Thyroid gland (tissue), 4 donors: Measurements from ENCODE around the gene SIK3. TPM values are rescaled to one million over a fixed set of nuclear protein-coding genes. Genes with fewer than 3 reads are reported as not detected.

ENCODE experiments used
- DNase-seq, 2 donors: peaks; one replicate each; pipeline ENCODE4 v3.0.0-alpha.2; 2019
- H3K27ac ChIP-seq, 3 donors: fragments of 200-600 bp; sonication (generic); 1 replicate in 2 of 3; 2 replicates in 1 of 3; pipeline ENCODE4 v1.5.1; 2016 to 2019; ENCODE audit warnings: mild to moderate bottlenecking in 1 of 3, moderate library complexity in 1 of 3
- H3K27me3 ChIP-seq: fragments of 200-600 bp; sonication (generic); one replicate; pipeline ENCODE4 v1.5.1; 2019
- H3K36me3 ChIP-seq, 2 donors: fragments of 200-600 bp; sonication (generic); one replicate each; pipeline ENCODE4 v1.5.1; 2016 to 2019
- H3K4me1 ChIP-seq, 2 donors: fragments of 200-600 bp; sonication (generic); one replicate each; pipeline ENCODE4 v1.5.1; 2017 to 2019
- H3K4me3 ChIP-seq, 3 donors: fragments of 200-600 bp; sonication (generic); replicated peaks in 1 of 3; 1 replicate in 2 of 3; 2 replicates in 1 of 3; pipeline ENCODE4 v1.5.1; 2016; ENCODE audit warnings: mild to moderate bottlenecking in 1 of 3
- H3K9me3 ChIP-seq: fragments of 200-600 bp; sonication (generic); one replicate; pipeline ENCODE4 v1.5.1; 2017
- POLR2A ChIP-seq, 2 donors: fragments of 450-650 bp; IDR thresholded peaks; one replicate each; pipeline ENCODE4 v1.6.1; 2017; ENCODE audit warnings: antibody characterized with exemption in 2 of 2, mild to moderate bottlenecking in 2 of 2, moderate library complexity in 1 of 2
- WGBS, 2 donors: methylation state at CpG; one replicate each; pipeline ENCODE4 v1.1.5; 2017; 5-methylcytosine and 5-hydroxymethylcytosine counted together
- intact Hi-C: fragments of 100-400 bp; cut with DNase I; formaldehyde crosslinking; loops from one replicate; pipeline ENCODE4 v1.15.1; 2023
- total RNA-seq, 4 donors: library from RNA; depleted of rRNA; stranded (reverse); fragments of >200 nt; gene quantifications; one replicate each; pipeline ENCODE4 v1.2.3, GENCODE V29; 2016
- TF ChIP-seq, protein P1 (sequence below), 6 experiments: fragments of 200-600 bp in 3 of 6; fragments of 450-650 bp in 3 of 6; sonication (generic) in 3 of 6; IDR thresholded peaks; one replicate each; pipeline ENCODE4 v1.5.1; 2016 to 2019; ENCODE audit warnings: antibody characterized with exemption in 6 of 6, mild to moderate bottlenecking in 2 of 6, inconsistent platforms in 1 of 6, moderate library complexity in 1 of 6

The SIK3 gene
- total RNA-seq, 4 donors from 2014 or later = 46.0 to 86.3 (median 71.9) TPM

DNA sequence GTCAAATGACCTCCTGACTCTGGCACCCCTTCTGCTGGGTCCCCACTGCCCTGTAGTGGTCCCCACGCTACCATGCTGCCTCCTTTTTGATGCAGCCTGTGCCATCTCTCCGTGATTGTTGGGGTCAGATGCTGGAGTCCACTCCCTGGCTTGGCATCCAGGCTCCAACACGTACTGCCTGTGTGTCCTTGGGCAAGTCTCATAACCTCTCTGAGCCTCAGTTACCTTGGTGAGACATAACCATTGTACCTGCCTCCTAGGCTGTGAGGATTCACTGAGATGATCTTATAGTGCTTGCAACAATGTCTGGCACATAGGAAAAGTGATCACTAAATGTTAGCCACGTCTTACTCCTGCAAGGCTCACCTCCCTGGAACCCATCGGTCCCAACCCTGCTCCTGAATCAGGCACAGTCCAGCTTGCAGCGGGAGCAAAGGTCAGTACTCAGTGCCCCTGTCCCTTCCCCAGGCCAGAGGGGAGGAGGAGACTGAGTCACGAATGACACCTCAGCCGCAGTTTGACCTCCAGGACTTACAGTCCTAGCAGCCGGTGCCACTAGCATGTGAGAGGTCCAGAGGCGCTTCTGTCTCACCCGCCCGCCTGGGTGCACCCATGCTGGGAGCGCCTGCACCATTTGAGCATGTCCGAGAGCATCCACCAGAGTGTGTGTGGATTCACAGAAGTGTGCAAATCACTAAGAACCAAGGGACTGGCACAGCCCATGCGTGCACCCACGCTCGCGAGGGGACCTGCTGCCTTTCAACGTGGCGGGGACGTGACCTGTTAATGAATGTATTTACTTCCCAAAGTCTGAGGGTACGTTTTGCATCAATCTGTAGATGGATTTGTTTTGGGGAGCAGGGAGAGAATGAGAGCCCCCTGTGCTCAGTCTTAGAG, 272.1 kb downstream of the SIK3 start:
- H3K27me3 ChIP-seq = no peaks in the 10 kb centered on the region
- peaks cover 0 to 15% of the 10 kb centered on the region in 2 donors for H3K4me1 ChIP-seq
- no peak overlapping the region for H3K27ac ChIP-seq
- intact Hi-C loops = no loop called here
- no peak for TF ChIP-seq POLR2A (IDR thresholded peaks at IDR 0.05)
- TF ChIP-seq, protein P1, sequence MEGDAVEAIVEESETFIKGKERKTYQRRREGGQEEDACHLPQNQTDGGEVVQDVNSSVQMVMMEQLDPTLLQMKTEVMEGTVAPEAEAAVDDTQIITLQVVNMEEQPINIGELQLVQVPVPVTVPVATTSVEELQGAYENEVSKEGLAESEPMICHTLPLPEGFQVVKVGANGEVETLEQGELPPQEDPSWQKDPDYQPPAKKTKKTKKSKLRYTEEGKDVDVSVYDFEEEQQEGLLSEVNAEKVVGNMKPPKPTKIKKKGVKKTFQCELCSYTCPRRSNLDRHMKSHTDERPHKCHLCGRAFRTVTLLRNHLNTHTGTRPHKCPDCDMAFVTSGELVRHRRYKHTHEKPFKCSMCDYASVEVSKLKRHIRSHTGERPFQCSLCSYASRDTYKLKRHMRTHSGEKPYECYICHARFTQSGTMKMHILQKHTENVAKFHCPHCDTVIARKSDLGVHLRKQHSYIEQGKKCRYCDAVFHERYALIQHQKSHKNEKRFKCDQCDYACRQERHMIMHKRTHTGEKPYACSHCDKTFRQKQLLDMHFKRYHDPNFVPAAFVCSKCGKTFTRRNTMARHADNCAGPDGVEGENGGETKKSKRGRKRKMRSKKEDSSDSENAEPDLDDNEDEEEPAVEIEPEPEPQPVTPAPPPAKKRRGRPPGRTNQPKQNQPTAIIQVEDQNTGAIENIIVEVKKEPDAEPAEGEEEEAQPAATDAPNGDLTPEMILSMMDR (IDR thresholded peaks at IDR 0.05) = no peak
- H3K4me3 ChIP-seq = no peak overlapping the region
- no peaks in the 10 kb centered on the region for H3K36me3 ChIP-seq
- DNase-seq = no peak
- no peaks in the 10 kb centered on the region for H3K9me3 ChIP-seq
- 82 to 85% methylated on average over 14 to 21 of the region's 22 CpGs for WGBS, 2 donors

DNA sequence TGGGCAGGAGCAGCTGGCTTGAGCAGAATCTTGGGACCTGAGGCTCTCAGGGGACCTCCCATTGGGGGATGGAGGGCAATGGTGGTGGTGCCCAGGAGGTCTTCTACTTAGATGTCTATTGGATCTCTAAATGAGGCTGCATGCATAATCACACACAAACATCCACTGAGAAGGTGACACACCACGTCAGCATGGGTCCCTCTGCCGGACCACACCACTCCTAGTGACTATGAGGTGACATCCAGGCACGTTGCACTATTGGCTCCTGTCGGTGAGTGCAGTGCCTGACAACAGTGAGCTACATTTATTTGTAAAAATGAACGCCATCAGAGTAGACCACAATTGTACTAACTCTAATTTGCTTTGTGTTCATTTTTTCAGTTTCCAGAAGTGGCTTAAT, 272.8 kb downstream of the SIK3 start:
- 79 to 86% methylated on average over 5 of the region's 5 CpGs for WGBS, 2 donors
- TF ChIP-seq POLR2A (IDR thresholded peaks at IDR 0.05) = no peak
- TF ChIP-seq, protein P1 (IDR thresholded peaks at IDR 0.05) = no peak
- peaks cover 0 to 15% of the 10 kb centered on the region in 2 donors for H3K4me1 ChIP-seq
- no peaks in the 10 kb centered on the region for H3K9me3 ChIP-seq
- intact Hi-C loops = no loop called here
- H3K4me3 ChIP-seq = no peak overlapping the region
- no peak overlapping the region for H3K27ac ChIP-seq
- no peaks in the 10 kb centered on the region for H3K27me3 ChIP-seq
- no peaks in the 10 kb centered on the region for H3K36me3 ChIP-seq
- DNase-seq = no peak

DNA sequence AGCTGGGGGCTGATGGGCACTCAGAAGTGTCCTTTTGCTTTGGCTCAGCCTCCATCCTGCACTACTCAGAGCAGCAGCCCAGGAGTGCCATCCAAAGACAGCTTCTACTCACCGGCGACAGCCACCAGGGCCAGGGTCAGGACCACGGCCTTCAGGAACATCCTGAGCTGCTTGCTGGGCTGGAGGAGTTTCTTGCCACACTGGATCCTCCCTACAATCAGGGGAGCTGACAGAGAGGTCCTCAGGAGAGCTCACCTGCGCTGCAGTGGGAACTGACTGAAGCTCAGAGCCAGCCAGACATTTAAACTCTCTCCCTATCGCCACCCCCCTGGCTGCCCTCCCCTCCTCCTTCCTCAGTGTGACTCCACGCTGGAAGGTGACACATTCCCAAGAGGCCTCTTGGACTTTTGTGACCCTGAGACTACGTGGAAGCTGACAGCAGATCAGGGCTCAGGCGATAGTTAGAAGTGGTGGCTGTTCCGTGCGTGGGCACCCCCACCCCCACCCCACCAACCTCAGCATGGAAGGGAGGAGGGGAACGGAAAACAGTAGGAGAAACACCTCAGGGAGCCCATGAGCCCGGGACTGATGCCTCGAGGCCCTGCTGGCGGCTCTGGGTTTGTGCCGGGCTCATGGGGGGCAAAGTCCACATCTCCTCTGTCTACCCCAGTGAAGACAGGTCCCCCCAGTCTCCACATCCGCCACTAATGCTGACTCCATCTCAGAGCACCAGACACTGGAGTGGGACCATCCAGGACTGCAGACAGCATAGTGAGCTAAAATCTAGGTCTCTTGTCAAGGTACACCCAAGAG, 275.0 kb downstream of the SIK3 start, which contains the start of gene APOA4:
Gene APOA4, minus strand, starts transcription at position 274 of the 813 bp plus-strand sequence. Its CDS starts 113 bp downstream, at position 161.
- peaks cover 0 to 10% of the 10 kb centered on the region in 2 donors for H3K4me1 ChIP-seq
- H3K9me3 ChIP-seq = no peaks in the 10 kb centered on the region
- no peaks in the 10 kb centered on the region for H3K36me3 ChIP-seq
- DNase-seq = peak; percentile 47 to 62
- TF ChIP-seq, protein P1 (IDR thresholded peaks at IDR 0.05) = no peak
- TF ChIP-seq POLR2A (IDR thresholded peaks at IDR 0.05) = no peak
- peak within 1 kb of the TSS in 1 of 3 donors; percentile 11 for H3K27ac ChIP-seq
- H3K27me3 ChIP-seq = no peaks in the 10 kb centered on the region
- H3K4me3 ChIP-seq = no peak within 1 kb of the TSS
- 65 to 71% methylated on average over 16 of the region's 16 CpGs for WGBS, 2 donors
- intact Hi-C loops = no loop called here

DNA sequence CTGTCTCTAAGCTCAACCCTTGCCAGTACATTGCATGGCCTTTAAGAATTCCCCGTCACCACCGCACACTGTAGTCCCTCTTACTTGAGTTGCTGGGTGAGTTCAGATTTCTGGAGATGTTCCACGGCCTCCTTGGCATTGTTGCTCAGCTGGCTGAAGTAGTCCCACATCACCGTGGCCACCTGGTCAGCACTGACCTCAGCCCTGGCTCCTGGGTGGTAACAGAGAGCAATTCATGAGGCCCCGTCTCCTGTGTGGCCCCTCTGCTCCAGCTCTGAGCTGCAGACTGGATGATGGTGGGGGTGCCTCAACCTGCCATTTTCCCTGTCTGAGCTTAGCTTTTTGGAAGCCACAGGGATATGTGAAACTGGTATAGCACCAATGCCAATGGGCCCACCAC, 275.7 kb downstream of the SIK3 start:
- Histone ChIP-seq H3K9me3 (no peaks in the 10 kb centered on the region), H3K27ac (peak overlapping the region in 1 of 3 donors; percentile 11), H3K36me3 (no peaks in the 10 kb centered on the region), H3K27me3 (no peaks in the 10 kb centered on the region), H3K4me1 (peaks cover 0 to 10% of the 10 kb centered on the region in 2 donors), H3K4me3 (no peak overlapping the region)
- DNase-seq = peak; percentile 52 to 56
- 48 to 60% methylated on average over 5 of the region's 5 CpGs for WGBS, 2 donors
- intact Hi-C loops = no loop called here
- no peak for TF ChIP-seq POLR2A (IDR thresholded peaks at IDR 0.05)
- TF ChIP-seq, protein P1 (IDR thresholded peaks at IDR 0.05) = no peak
